Choroid plexus epithelial cell (primary cell): ENCODE data around the gene ARHGEF12.

Experiments used
- DNase-seq: peaks from one replicate; pipeline ENCODE4 v3.0.0-alpha.2; 2010; ENCODE audit warnings: low read depth
- H3K4me3 ChIP-seq: 2 replicates; pipeline ENCODE4 v1.5.1; 2011; ENCODE audit warnings: low read depth, mild to moderate bottlenecking, control low read depth, low read length, moderate library complexity
- CTCF ChIP-seq: conservative IDR thresholded peaks from 2 replicates; pipeline ENCODE4 v1.5.1; 2011; ENCODE audit warnings: low read depth, mild to moderate bottlenecking, control low read depth, inconsistent platforms, low read length, moderate library complexity

ARHGEF12 gene

GRCh38 chr11:120518356-120518755, 182.1 kb downstream of the ARHGEF12 start:
- no peak for TF ChIP-seq CTCF
- DNase-seq: no peak

GRCh38 chr11:120519474-120519873, 183.3 kb downstream of the ARHGEF12 start:
- H3K4me3 ChIP-seq: no peak overlapping the region
- no peak for TF ChIP-seq CTCF
- no peak for DNase-seq

More at GRCh38 chr11:120518356-120518755, 182.1 kb downstream of the ARHGEF12 start:
- H3K4me3 ChIP-seq: no peak overlapping the region

- DNase-seq: no peak
- H3K4me3 ChIP-seq: no peak overlapping the region
- no peak for TF ChIP-seq CTCF
These were observed 184.0 kb downstream of the ARHGEF12 start for GRCh38 chr11:120520091-120520822.

GRCh38 chr11:120521176-120521575, 185.0 kb downstream of the ARHGEF12 start:
- no peak for TF ChIP-seq CTCF
- H3K4me3 ChIP-seq: no peak overlapping the region
- no peak for DNase-seq

GRCh38 chr11:120522021-120522420, 185.8 kb downstream of the ARHGEF12 start:
- DNase-seq: no peak
- TF ChIP-seq CTCF: no peak
- no peak overlapping the region for H3K4me3 ChIP-seq

GRCh38 chr11:120522736-120523135, 186.5 kb downstream of the ARHGEF12 start:
- DNase-seq: no peak
- no peak overlapping the region for H3K4me3 ChIP-seq
- no peak for TF ChIP-seq CTCF

GRCh38 chr11:120523196-120523595, 187.0 kb downstream of the ARHGEF12 start:
- DNase-seq: no peak
- H3K4me3 ChIP-seq: no peak overlapping the region
- TF ChIP-seq CTCF: no peak
